GM19328 (cell line): ENCODE data around the gene CAPZA1.

ENCODE experiments used
- ATAC-seq: cut with Tn5 transposase; IDR thresholded peaks from one replicate; pipeline ENCODE4 v1.9.1; 2021; ENCODE audit warnings: mild to moderate bottlenecking, moderate library complexity; ENCODE audit not compliant: unreplicated experiment

The CAPZA1 gene

GRCh38 chr1:112700290-112701226 lies 80.9 kb downstream of the CAPZA1 start:
- ATAC-seq = no peak

GRCh38 chr1:112701227-112702066 lies 81.8 kb downstream of the CAPZA1 start:
- no peak for ATAC-seq

GRCh38 chr1:112702067-112702395 lies 82.4 kb downstream of the CAPZA1 start:
- no peak for ATAC-seq

- ATAC-seq = no peak
Observed at GRCh38 chr1:112702420-112703261, 83.0 kb downstream of the CAPZA1 start.

- no peak for ATAC-seq
Observed at GRCh38 chr1:112703706-112704105, 84.1 kb downstream of the CAPZA1 start.

- ATAC-seq = no peak
Observed at GRCh38 chr1:112704391-112704933, 84.8 kb downstream of the CAPZA1 start.

- peak; percentile 46 for ATAC-seq
Observed at GRCh38 chr1:112704934-112705627, 85.4 kb downstream of the CAPZA1 start.

GRCh38 chr1:112706505-112707220 lies 87.0 kb downstream of the CAPZA1 start, which contains the start of gene RHOC:
RHOC (minus strand) TSS chr1:112707127; CDS start chr1:112703799, 3,328 bp downstream.
- peak; percentile 69 for ATAC-seq

- ATAC-seq = peak; percentile 46
Observed at GRCh38 chr1:112707221-112708001, 87.8 kb downstream of the CAPZA1 start.

- ATAC-seq = no peak
Observed at GRCh38 chr1:112708002-112708448, 88.4 kb downstream of the CAPZA1 start.

- no peak for ATAC-seq
Observed at GRCh38 chr1:112708489-112708888, 88.9 kb downstream of the CAPZA1 start.

GRCh38 chr1:112710159-112710558 lies 90.5 kb downstream of the CAPZA1 start:
- ATAC-seq = no peak

GRCh38 chr1:112710586-112710985 lies 91.0 kb downstream of the CAPZA1 start:
- no peak for ATAC-seq

- no peak for ATAC-seq
Observed at GRCh38 chr1:112711041-112711440, 91.4 kb downstream of the CAPZA1 start.

GRCh38 chr1:112711670-112712069 lies 92.0 kb downstream of the CAPZA1 start:
- no peak for ATAC-seq

GRCh38 chr1:112712191-112712590 lies 92.6 kb downstream of the CAPZA1 start:
- ATAC-seq = no peak

GRCh38 chr1:112712701-112713128 lies 93.1 kb downstream of the CAPZA1 start:
- ATAC-seq = no peak
